GM18520 (cell line): ENCODE measurements around the gene ZNF3.
"Not testable (repeated sequence)": the region's sequence is repeated elsewhere in the genome, so short reads cannot be mapped to it uniquely, and the experiment has no call there.

Source experiments
- ATAC-seq: cut with Tn5 transposase; IDR thresholded peaks from one replicate; pipeline ENCODE4 v1.9.1; 2021; ENCODE audit not compliant: unreplicated experiment

ZNF3 gene

GRCh38 chr7:100081535-100082102 is at the start of gene ZNF3:
Gene ZNF3, minus strand, starts transcription at chr7:100081723. Its CDS starts 4,366 bp downstream, at chr7:100077357.
- peak; percentile 83 for ATAC-seq

DNA sequence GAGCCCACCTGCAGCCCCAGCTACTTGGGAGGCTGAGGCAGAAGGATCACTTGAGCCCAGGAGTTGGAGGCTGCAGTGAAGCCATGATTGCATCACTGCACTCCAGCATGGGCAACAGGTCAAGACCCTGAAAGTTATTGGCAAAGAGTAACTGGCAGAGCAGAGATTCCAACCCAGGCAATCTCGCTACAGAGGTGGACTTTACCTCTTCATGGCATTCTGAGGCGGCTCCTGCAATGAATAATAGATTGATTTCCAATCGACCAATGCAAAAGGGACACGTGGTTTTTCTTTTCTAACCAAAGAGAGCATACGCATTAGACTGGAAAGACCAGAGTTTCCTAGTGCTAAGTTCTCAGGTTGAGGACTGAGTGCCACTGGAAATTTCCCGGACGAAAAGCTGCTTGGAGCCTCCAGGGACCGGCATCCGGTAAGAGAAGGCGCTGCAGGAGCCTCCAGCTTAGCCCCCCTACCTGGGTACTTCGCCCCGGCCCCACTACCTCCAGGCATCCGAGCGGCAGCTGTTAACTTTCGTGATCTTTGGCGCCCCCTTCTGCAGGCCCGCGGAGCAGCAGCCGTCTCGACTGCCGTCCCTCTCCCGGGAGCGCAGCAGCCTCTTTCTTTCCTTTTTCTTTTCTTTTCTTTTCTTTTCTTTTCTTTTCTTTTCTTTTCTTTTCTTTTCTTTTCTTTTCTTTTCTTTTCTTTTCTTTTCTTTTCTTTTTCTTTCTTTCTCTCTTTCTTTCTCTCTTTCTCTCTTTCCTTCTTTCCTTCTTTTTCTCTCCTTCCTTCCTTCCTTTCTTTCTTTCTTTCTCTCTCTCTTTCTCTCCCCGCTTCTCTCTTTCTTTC is 49.3 kb upstream of the ZNF3 start:
- no peak for ATAC-seq

- ATAC-seq, result not testable (repeated sequence)
These were observed 48.7 kb upstream of the ZNF3 start for GRCh38 chr7:100130220-100130607.

DNA sequence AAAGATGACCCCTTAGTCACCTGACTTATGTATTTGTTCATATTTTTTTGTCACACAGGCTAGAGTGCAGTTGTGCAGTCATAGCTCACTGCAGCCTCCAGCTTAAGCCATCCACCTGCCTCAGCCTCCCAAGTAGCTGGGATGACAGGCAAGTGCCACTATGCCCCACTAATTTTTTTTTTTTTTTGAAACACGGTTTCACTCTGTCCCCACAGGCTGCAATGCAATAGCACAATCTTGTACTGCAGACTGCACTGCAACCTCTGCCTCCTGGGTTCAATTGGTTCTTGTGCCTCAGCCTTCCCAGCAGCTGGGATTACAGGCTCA is 47.1 kb upstream of the ZNF3 start:
- ATAC-seq, result no peak

DNA sequence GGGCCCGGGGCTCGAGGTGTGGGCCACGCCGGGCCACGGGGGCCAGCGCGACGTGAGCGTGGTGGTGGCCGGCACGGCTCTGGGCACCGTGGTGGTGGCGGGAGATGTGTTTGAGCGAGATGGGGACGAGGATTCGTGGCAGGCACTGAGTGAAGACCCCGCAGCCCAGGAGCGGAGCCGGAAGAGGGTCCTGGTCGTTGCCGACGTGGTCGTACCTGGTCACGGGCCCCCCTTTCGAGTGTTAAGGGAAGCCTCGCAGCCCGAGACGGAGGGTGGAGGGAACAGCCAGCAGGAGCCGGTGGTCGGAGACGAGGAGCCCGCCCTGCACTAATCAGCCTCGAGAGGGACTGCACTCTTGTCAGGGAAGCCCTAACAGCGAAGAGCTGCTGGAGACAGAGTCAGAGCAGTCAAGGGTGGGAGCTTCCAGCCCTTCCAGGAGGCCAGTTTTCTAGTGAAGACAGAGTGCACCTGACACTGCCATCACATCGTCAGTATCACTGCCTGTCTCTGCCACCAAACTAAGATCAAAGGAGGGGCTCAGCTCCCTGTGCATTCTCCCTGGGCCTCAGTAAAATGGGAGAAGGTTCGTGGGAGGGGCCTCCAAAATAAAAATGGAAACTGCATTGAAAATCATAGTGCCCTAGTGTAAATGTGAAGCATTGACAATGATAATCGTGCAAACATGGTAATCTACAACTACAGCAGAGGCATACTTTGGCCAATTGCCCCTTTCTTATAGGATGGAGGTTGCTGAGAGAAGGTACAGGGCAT is 46.5 kb upstream of the ZNF3 start:
- ATAC-seq, result no peak

DNA sequence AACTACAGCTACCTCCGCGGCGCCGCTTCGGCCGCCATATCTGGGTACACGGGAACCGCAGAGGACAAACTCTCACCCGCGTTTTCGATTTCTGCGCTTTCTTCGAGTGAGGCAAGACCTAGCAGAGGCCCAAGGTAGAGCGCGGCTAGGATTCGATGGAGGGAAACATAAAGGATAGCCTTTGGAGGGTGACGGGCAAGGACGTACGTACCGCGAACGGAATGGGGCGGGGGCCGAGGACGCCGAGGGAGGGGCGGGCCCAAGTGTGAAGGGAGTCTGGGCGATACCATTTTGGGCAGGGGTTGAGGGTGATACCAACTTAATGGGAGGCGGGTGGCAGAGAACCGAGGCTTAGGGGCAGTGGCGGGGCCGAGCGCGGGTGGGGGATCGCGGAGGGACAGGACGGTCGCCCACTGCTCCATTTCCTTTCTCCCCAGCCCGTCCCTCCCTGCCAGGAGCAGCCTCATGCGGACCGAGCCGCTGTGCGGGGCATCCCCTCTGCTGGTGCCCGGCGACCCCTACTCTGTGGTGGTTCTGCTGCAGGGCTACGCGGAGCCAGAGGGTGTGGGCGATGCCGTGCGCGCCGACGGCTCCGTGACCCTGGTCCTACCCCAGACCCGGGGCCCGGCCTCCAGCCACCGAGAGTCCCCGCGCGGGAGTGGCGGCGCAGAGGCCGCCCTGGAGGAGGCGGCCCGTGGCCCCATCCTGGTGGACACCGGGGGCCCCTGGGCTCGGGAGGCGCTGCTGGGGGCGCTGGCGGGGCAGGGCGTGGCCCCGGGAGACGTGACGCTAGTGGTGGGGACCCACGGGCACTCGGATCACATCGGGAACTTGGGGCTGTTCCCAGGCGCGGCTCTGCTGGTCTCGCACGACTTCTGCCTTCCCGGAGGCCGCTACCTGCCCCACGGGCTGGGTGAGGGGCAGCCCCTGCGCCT is 45.7 kb upstream of the ZNF3 start, which contains the start of gene MBLAC1:
MBLAC1 (plus strand) TSS at position 37 of the 935 bp plus-strand sequence; CDS start at position 466, 429 bp downstream.
- no peak for ATAC-seq

GRCh38 chr7:100126239-100126930 is 44.9 kb upstream of the ZNF3 start:
- no peak for ATAC-seq

- ATAC-seq, result no peak
These were observed 43.0 kb upstream of the ZNF3 start for GRCh38 chr7:100124301-100125230.

DNA sequence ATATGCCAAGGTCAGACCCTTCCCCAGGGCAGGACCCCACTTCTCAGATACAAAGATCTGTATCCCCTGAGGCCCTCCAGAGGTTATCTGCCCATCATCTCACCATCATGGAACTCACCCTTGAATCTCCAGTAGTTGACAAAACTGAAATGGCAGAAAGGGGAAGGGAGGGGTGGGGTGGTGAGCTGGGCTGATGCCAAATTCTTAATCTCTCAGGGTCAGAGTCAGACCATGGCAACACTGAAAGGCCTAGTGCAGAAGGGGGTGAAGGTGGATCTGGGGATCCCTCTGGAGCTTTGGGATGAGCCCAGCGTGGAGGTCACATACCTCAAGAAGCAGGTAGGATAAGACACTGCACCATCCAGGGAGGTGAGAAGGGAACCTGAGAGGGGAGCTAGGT is 41.0 kb upstream of the ZNF3 start:
- no peak for ATAC-seq

DNA sequence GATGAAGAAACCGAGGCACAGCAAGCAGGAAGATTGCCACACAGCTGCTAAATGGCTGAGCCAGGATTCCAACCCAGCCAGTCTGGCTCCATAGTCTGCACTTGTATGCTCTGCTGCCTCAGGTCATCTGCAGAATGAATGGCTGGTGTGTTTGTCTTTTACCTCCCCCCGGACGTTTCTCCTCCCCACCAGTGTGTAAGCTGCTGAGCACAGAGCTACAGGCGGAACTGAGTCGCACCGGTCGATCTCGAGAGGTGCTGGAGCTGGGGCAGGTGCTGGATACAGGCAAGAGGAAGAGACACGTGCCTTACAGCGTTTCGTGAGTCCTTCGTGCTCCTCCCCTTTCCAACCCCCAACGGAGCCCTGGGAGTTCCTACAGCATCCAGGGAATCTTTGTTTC is 40.5 kb upstream of the ZNF3 start:
- no peak for ATAC-seq

- ATAC-seq, result no peak
These were observed 39.2 kb upstream of the ZNF3 start for GRCh38 chr7:100120733-100121036.

GRCh38 chr7:100119970-100120732 is 38.6 kb upstream of the ZNF3 start:
- ATAC-seq, result peak; percentile 8

DNA sequence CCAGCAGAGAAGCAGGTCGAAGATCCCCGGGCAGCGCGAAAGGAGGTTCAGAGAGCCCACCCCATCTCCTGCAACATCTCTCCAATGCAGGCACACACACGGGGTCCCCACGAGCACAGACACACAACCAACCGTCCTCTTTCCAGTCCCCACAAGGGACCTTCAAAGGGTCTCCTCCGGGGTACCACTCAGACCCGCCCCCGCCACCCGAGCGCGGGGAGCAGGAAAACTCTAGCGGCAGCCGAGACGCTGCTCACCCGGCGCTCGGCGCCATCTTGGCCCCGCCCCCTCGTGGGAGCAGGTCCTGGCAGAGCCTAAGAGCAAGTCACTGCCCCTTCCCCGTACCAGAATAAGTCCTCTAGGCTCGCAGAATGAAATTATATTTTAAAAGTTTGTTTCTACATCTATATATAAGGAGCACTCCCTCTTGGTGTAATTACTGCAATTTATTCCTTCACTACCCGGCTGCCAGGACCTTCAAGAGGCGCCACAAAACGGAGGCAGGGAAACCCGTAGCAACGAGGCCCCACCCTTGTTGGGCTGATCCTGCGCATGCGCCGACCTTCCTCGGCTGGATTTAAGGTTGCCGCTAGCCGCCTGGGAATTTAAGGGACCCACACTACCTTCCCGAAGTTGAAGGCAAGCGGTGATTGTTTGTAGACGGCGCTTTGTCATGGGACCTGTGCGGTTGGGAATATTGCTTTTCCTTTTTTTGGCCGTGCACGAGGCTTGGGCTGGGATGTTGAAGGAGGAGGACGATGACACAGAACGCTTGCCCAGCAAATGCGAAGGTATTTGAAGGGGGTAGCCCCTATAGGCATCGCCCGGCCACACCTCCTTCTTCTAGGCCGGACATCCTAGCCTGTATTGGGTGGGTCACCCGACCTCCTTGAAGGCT is 37.8 kb upstream of the ZNF3 start, which contains the start of the genes CNPY4 and TAF6:
CNPY4 (plus strand) TSS at position 563 of the 898 bp plus-strand sequence; CDS start at position 674, 111 bp downstream.
TAF6 (minus strand) TSS at position 287 of the 898 bp plus-strand sequence. CDS start 5,149 bp downstream, outside the sequence.
- peak; percentile 72 for ATAC-seq

- no peak for ATAC-seq
These were observed 37.0 kb upstream of the ZNF3 start for GRCh38 chr7:100118388-100119071.

DNA sequence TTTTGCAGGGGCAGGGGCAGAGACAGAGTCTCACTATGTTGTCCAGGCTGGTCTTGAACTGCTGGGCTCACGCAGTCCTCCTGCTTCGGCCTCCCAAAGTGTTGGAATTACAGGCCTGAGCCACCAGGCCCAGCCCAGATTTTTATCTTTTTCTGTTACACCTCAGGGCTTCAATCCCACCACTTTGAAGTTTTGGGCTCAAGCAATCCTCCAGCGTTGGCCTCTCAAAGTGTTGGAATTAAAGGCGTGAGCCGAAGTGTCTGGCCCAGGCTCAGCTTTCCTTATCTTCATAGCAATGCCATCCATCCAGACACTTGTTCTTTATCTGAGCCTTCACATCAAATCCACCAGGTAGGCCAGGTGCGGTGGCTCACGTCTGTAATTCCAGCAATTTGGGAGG is 33.5 kb upstream of the ZNF3 start:
- ATAC-seq, result no peak

GRCh38 chr7:100111914-100112313 is 30.4 kb upstream of the ZNF3 start:
- no peak for ATAC-seq

DNA sequence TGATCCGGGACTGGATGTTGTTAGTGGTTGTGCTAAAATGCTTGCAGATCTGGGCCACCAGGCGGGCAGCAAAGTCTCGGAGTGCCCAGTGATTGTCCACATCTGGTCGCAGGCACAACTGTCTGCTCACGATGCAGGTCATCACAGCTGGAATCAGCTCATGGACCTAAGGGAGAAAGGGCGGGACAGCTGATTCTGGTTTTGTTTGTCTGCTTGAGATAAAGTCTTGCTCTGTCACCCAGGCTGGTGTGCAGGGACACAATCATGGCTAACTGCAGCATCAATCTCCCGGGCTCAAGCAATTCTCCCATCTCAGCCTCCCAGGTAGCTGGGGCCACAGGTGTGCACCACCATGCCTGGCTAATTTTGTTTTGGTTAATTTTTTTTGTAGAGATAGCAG is 29.6 kb upstream of the ZNF3 start:
- no peak for ATAC-seq
